Endothelial cell of hepatic sinusoid (primary cell): ENCODE results near the gene RXRB.
"Not testable (repeated sequence)": the region's sequence is repeated elsewhere in the genome, so short reads cannot be mapped to it uniquely, and the experiment has no call there.

ENCODE experiments used
- in situ Hi-C: cut with HindIII; loops from 2 replicates; pipeline ENCODE4 v1.10.0; 2017; ENCODE audit warnings: low sequenced_read_pairs

The RXRB gene

DNA sequence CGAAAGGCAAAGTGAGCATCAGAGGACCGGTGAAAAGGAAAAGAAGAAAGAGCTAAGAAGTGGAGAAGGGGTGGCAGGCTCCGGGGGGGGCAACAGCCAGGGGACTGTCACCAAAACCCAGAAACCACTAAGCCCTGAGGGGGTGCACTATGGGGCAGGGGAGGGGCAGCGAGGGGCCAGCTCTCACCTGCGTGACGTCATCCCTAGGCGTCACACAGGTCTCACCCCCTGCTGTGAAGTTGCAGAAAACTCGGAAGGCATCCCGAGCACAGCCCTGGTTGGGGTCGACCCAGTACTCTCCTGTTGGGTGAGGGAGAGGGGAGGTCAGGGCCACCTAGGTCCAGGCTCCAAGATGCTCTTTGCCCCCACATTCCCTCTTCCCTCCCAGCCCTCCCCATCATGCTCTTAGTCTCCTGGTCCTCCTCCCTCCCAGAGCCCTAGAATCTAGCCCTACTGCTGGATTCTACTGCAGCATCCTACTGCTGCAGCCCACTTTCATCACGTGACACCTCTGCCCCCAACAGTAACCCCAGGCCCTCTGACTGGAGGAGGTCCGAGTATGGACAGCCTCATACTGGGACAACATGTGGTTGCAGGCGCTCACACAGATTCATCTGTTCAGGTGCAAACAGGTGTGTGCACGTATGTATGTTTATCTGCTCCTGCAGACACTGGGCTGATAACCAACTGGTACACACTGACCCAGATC lies 35.6 kb downstream of the RXRB start:
- in situ Hi-C loops = no loop called here

- in situ Hi-C loops = no loop called here
These were observed 36.3 kb downstream of the RXRB start for GRCh38 chr6:33164176-33164575.

DNA sequence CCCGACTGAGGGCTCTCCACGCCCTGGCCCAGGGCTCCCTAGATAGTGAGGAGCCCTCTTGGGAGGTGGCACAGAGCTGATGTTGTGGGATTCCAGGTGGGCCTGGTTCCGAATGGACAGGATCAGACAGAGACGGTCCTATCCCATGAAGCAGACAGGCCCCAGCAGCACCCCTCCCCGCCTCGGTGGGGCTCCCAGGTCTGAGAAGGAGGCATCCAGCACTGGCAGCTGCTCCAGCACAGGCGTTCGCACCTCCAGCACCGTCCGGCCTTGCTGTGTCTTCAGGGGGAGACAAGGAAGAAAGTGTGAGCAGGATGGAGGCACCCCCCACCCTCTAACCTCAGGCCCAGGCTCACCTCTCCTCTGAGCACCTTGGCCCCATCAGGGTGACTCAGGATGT lies 36.9 kb downstream of the RXRB start:
- in situ Hi-C loops = no loop called here

DNA sequence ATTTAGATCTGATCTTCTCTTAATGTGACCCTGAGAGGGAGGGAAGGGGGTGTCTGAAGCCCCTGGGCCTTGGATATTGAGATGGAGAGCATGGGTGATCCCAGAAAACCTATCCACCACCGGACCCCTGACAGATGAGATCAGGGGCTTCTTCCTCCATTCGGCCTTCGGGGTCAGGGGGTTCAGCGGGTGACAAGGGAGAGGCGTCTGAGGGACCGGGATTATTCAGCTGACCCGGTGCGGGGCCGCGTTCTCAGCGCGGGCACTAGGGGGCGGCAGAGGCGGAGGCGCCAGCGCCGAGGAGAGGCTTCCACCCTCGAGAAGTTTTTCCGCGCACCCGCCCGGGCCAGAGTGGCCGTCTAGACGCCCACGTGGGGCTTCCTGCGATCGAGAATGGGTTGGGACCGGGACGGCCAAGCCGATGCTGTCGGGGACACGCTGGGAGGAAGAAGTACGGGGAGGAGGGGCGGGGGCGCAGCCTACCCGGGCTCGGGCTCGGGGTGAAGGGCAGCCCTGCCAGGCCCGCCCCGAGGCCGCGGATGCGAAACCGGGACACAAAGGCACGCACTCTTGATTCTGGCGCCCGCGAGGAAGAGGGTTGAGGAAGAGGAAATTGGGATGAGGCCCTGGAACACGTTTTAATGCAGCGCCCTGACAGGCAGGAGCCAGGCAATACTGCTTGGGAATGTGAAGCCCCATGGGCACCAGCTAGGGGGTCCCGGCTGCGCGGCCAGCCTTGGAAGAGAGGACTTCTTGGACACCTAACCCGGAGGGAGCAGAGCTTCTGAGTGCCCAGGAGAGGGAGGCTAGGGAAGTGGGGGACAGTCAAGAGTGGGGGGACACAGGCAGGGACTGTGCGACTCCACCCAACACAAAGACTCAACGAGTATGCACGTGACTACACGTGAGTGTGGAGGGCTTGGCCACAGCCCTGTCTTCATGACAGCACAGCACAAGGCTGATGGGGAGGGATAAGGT lies 38.8 kb downstream of the RXRB start:
- in situ Hi-C loops = no loop called here

DNA sequence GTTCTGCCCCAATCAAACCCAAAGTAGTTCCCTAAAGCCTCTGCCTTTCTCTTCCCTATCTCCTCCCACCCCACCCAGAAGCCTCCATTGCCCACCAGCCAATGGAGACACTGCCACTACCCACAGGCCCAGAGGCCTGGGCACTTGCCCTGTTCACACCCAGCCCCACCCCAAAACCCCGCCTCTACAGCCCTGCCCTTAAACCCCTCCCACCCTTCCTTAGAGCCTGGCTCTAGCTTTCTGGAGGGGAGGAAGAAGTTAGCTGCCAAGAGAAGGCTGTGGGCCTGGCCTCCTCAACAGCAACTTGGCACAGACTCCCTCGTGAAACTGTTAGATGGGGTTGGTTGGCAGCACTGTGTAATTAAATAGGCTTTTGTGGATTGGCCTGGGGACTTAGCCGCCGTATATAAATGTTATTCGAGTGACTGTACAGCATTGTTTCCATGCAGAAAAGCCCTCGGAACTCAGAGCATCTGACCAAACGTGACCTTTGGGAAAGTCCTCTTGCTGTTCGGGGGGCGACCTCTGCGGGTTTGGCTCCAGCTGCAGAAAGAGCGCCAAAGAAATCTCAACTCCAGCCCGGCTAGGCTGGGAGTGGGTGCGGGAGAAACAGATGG lies 39.6 kb downstream of the RXRB start:
- in situ Hi-C loops = no loop called here

DNA sequence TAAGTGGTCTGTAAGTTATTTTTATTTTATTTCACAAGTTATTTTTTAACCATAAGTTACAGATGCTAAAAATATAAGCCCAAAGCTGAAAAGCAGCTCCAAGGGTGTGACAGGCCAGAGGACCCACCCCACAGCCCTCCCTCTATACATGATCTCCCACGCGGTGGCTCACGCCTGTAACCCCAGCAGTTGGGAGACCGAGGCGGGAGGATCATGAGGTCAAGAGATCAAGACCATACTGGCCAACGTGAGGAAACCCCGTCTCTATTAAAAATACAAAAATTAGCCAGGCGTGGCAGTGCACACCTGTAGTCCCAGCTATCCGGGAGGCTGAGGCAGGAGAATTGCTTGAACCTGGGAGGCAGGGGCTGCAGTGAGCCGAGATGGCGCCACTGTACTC lies 40.4 kb downstream of the RXRB start:
- in situ Hi-C loops = no loop called here

- in situ Hi-C loops = no loop called here
These were observed 43.5 kb downstream of the RXRB start for GRCh38 chr6:33156964-33157363.

DNA sequence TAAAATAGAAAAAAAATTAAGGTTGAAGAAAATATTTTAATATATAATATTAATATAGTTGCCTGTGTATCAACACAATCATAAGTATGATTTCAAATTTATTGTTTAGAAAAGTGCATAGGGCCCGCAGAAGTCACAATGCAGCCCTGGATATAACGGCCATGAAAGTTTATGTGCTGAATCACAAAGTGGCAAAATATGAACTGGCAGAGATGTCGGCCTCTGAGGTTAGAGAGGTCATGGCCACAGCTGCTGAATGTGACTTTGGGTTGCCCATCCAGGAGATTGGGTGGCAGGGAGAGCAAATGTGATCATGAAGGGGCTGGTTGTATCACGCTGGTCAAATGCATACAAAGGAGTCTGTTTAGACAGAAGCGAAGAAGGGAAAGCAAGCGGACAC lies 43.9 kb downstream of the RXRB start:
- in situ Hi-C loops = no loop called here

- in situ Hi-C loops = no loop called here
These were observed 46.1 kb downstream of the RXRB start for GRCh38 chr6:33154349-33154748.

DNA sequence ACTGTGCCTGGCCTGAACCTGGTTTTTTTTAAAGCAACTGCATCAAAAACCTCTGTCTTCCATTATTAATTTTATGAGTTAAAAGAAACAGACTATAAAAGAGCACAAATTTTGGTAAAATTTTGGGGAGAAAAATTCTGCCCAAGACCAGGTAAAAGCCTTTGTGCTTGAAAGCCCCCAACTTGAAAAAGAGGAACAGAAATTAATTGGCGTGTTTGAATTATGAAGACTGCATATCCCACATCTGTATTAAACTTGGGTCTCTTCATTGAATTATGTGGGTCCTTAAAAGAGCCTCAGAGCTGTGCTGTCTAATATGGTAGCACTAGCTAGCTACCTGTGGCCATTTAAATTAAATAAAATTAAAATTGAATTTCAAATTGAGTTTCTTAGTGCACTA lies 49.4 kb downstream of the RXRB start:
- in situ Hi-C loops = no loop called here

DNA sequence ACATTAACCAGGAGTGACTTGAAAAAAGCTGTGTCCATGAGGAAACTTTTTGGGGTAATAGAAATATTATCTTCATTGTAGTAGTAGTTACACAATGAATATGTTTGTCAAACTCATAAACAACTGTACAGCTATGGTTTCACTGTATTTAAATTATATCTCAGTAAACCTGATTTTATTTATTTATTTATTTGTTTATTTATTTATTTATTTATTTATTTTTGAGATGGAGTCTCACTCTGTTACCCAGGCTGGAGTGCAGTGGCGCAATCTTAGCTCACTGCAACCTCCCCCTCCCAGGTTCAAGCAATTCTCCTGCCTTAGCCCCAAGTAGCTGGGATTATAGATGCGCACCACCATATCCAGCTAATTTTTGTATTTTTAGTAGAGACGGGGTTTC lies 49.9 kb downstream of the RXRB start:
- in situ Hi-C loops = not testable (repeated sequence)

GRCh38 chr6:33147807-33148666 lies 52.4 kb downstream of the RXRB start:
- in situ Hi-C loops = loop anchor here (5.0 kb wide), 2 partner anchors 59 to 89 kb away; partner anchors contain the start of gene RING1

- in situ Hi-C loops = no loop called here
These were observed 56.1 kb downstream of the RXRB start for GRCh38 chr6:33144373-33144772.
